GM15510 (cell line): Measurements from ENCODE around the gene CCDC197.

Experiments
- POLR2A ChIP-seq: IDR thresholded peaks from 3 replicates; pipeline ENCODE4 v1.6.1; 2011; ENCODE audit warnings: borderline replicate concordance; ENCODE audit not compliant: insufficient read length; ENCODE audit errors: extremely low read depth

Gene CCDC197

GRCh38 chr14:93997082-93997481, at the start of gene CCDC197:
Gene CCDC197, plus strand, starts transcription at chr14:93997301. Its CDS starts 831 bp downstream, at chr14:93998132.
- TF ChIP-seq POLR2A, result no peak

DNA sequence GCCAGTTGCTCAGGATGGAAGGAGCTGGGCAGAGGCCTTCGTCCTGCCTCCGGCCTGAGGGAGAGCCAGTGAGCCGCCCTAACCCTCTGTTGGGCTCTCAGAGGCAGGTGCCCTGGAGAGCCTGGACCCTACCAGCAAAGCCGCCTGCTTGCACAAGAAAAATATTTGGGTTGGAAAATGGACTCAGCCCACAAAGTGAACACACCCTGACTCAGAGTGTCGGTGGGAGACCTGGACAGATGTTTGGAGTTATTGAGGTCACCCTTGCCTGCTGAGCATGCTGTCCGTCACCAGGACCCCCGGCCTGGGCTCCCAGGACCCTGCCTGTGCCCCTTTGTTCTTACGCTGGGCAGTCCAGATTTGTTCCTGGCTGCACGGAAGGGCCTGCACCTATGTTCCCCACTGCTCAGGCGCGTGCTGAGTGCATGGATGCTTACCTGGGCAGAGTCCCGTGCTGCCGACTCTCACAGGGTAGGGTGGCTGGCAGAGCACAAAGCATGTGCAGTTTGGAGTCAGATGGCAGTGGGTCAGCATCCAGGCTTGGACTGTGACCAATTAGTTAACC, 47.5 kb upstream of the CCDC197 start:
- no peak for TF ChIP-seq POLR2A

DNA sequence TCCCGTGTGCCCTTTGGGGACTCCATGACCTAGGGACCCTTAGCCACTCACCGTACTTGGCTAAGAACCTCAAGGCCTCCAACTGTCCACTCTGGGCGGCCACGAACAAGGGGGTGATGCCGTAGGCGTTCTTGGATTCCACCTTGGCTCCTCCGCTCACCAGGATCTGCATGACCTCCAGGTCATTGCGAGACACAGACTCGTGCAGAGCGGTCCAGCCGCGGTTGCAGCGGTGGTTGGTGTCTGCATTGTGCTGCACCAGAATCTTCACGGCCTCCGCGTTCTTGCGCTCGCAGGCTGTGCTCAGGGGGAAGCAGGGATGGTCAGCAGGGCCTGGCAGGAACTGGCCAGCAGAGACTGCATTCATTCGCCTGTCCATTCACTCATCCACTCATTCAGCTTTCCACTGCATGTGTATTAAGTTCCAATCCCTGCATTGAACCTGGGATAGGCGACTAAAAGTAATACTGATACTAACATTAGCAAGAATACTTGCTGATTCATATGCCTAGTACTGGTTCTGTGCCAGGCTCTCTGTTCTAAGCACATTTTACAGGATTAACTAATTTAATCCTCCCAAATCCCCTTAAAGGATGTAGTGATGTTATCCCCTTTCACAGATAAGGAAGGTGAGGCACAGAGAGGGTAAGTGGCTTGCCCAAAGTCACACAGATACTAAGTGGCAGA, 46.0 kb upstream of the CCDC197 start:
- no peak for TF ChIP-seq POLR2A

GRCh38 chr14:93951635-93952540, 45.2 kb upstream of the CCDC197 start:
- TF ChIP-seq POLR2A, result no peak

GRCh38 chr14:93952829-93953228, 44.3 kb upstream of the CCDC197 start:
- no peak for TF ChIP-seq POLR2A

- TF ChIP-seq POLR2A, result no peak
Measured at GRCh38 chr14:93953263-93953662, 43.8 kb upstream of the CCDC197 start.

DNA sequence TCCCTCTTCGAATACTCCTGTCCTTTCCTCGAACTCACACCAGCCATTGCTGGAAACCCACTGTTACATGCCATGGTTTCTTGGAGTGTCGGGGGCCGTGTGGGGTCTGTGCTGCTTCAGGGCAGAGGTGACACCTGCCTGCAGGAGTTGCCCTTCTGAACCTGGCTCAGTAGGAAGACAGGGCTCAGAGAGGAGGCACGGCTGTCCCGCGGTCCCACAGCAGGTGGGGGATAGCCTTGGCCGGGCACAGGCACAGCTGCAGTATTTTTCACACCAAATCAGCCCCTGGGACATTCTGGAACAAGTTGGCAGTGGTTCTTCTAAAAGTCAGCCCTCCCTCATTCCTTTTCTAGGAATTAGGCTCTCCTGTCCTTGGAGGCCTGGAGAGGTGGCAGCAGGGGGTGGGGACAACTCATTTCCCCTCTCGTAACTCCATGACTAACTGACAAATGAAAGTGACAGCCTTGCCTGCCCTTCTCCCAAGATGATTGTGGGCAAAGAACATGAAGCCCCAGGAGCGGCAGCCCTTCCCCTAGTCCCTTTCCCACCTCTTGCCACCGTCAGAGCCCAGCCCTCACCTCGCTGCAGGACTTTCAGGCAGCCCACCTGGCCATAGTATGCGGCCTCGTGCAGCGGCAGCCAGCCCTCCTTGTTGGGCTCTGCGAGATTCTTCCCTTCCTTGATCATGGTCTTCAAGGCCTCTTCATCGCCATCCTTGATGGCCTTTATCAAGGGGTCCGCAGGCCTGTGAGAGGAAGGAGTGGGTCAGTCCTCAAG, 43.2 kb upstream of the CCDC197 start:
- TF ChIP-seq POLR2A, result no peak

- no peak for TF ChIP-seq POLR2A
Measured at GRCh38 chr14:93954516-93954830, 42.6 kb upstream of the CCDC197 start.

DNA sequence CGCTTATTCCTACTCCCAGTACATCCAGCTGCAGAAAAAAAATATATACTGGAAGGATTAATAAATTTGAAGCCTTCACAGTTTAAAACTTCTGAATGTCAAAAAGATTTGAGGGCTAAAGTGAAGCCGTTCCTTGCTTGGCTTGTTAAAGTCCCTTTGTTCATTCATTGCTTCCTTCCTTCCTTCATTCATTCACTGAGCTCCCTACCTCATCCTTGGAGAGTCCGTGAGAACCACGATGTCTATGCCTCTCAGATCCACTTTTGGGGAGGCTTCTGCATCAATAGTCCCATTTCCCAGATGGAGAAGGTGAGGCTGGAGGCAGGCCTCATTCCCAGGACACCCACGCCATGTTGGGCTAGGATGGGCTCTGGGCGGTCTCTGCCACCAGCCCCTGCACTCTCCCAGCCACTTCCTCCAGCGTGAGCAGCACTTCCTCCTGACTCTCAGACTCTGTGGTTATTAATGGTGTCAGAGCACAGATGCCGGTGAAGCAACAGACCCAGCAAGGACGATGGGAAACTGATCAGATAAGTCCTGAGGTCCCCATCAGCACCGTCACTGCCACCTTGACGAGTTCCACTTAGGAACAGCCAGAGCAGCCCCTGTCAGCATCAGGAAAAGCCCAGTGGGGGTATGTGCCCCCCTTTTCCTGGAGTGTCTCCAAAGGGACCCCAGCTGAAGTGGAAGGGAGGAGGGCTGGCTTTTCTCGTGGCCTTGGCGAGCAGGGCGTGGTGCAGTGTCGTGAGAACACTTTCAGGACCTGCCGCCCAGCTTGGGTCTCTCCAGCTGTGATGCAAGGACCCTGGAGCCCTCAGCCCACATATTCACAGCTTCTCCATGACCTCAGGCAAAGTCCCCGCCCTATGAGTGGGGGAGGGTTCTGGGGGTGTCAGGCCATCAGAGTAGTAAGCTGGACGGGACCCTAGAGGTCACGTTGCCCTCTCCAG, 41.9 kb upstream of the CCDC197 start:
- no peak for TF ChIP-seq POLR2A

- TF ChIP-seq POLR2A, result no peak
Measured at GRCh38 chr14:93955850-93956481, 41.1 kb upstream of the CCDC197 start.

GRCh38 chr14:93956514-93957332, 40.4 kb upstream of the CCDC197 start:
- TF ChIP-seq POLR2A, result no peak

- no peak for TF ChIP-seq POLR2A
Measured at GRCh38 chr14:93957333-93957710, 39.8 kb upstream of the CCDC197 start.

GRCh38 chr14:93957751-93958566, 39.1 kb upstream of the CCDC197 start:
- no peak for TF ChIP-seq POLR2A
